HEK293 (cell line): ENCODE data around the gene LARGE1.

Experiments used
- CTCF ChIP-seq: fragments of 450-650 bp; formaldehyde crosslinking; IDR thresholded peaks from 2 replicates; pipeline ENCODE4 v1.5.1; 2016; ENCODE audit warnings: missing biosample characterization, missing genetic modification characterization
- PRDM4 ChIP-seq: fragments of 450-650 bp; formaldehyde crosslinking; IDR thresholded peaks from 2 replicates; pipeline ENCODE4 v1.5.1; 2017; ENCODE audit warnings: missing biosample characterization, missing genetic modification characterization

- TF ChIP-seq CTCF (tag by site-specific recombination) (no peak), PRDM4 (tag by site-specific recombination) (no peak)
Measured at GRCh38 chr22:33739516-33739915, 180.8 kb downstream of the LARGE1 start.
